HG03097 (cell line): ENCODE measurements around the gene EDEM1.
"Not testable (repeated sequence)": the region's sequence is repeated elsewhere in the genome, so short reads cannot be mapped to it uniquely, and the experiment has no call there.

ENCODE experiments used
- ATAC-seq: cut with Tn5 transposase; IDR thresholded peaks from one replicate; pipeline ENCODE4 v1.9.1; 2021; ENCODE audit not compliant: unreplicated experiment, low FRiP score

The EDEM1 gene

DNA sequence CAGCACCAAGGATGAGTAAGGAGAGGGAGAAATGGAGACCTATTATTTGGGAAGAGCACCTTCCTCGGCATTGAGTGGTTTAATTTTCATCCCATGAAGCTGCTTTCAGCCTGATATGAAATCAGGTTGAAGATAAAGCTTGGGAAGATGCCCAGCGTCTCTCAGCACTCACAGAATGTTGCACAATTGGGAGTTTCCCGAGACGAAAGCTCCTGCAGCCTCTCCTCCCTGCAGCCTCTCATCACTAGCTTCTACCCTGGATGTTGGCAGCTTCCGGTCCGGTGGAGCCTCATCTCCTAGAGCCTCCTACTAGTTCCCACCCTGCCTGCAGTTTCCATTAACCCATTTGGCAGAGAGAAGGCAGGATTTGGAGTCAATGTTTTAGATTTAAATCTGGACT is 40.3 kb downstream of the EDEM1 start:
- no peak for ATAC-seq

DNA sequence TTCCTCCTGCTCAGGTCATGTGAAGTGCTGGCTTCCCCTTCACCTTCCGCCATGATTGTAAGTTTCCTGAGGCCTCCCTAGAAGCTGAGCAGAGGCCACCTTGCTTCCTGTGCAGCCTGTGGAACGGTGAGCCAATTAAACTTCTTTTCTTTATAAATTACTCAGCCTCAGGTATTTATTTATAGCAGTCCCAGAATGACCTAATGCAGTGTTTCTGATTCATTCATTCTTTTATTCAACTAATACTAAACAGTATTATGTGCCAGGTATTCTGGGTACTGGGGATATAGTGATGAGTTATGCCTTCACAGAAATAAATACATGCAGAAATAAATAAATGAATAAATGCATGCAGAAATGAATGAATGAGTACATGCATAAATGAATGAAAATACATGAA is 41.9 kb downstream of the EDEM1 start:
- ATAC-seq: no peak

DNA sequence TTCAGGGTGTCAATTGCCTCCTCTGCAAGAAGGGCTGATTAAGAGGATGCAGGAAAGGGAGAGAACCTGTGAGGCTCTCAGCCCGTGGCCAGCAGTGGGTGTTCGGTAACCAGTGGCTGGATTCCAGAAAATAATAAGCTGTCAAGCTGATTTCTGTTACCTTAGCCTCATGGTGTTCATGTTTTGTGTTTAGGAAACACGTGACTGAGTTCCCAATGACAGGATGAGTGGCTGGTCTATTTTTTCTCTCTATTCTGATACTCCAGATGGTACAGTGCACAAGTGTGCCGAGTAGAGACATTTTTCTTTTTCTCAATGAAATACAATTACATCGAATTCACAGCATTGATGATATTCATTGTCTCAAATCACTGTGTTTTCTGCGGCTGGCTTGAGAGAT is 43.6 kb downstream of the EDEM1 start:
- ATAC-seq: no peak

DNA sequence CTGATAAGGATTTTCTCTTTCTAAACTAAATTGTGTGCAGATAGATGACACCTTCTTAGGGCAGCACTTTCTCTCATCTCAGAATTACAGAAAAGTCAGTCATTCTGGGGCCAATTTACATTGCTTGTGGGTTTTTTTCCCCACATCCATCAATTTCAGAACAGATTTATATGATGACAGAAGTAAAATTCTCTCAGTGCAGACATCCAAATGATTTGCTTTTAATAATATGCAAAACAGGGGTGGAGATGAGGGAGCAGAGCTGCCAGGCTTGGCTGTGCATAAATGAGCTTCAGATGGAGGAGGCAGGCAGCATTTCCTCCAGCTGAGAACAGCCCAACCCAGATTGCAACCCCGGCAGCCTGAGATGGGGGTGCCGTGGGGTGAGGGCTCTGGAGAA is 44.0 kb downstream of the EDEM1 start:
- no peak for ATAC-seq

DNA sequence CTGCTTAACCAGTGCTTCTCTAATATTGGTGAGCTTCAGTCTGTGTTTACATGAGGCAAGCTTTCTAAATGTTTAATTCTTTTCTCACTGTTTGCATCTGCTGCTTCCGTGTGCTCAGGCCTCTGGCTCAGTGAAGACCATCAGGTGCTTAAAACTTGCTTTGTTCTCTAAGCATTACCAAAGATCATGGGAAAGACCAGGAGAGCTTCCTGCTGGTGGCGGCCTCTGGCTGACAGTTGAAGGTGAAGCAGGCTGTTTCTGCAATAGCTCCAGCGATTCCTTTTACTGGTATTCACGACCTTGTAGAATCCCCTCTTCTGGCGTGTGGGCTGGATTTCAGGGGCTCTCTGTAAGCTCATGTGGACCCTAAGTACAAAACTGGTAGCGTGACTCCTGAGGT is 45.1 kb downstream of the EDEM1 start:
- no peak for ATAC-seq

DNA sequence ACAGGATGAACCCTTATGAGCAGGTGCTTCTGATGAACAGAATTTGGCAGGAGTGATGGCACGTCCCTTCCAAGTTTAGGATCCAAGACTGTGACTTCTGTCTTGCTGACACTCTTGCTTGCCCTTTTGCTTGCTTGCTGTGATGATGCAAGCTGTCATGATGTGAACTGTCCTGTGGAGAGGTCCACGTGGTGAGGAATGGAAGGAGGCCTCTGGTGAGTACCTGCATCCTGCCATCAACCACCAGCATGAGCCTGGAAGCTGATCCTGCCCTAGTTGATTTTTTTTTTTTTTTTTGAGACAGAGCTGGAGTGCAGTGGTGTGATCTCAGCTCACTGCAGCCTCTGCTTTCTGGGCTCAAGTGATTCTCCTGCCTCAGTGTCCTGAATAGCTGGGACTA is 45.5 kb downstream of the EDEM1 start:
- ATAC-seq: no peak

DNA sequence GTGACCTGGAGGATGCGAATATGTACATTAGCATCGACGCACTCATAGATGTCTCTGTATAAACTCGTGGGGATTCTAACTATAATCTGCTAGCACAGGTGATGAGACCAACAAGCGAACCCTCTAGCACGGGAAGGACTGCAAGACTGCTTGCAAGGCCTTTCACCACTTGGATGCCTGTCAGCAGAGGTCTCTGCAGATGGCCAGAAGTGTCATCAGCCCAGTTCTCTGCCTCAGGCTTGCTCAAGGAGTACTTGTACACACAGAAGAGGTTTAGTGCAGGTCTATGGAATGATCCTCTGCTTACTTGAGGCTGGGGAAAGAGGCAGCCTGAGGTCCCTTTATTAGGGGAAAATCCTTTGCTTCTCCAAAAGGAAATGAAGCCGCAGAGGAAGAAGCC is 48.1 kb downstream of the EDEM1 start:
- no peak for ATAC-seq

DNA sequence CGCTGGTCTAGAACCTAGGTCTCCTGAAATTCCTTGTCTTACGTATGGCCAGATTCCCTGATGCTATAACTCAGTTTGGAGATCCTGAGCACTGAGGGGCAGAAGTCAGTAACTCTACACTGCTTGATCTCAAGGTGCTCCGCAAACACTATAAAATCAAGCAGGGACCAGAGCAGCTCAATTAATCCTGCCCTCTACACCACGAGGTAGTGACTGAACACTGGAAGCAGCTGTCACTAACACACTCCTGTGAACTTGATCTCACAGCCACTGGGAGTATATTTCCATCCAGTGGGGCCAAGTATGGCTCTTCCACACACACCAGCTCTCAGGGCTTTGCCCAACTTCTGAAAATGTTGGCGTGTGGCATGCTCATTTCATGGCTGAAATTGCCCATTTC is 51.0 kb downstream of the EDEM1 start:
- no peak for ATAC-seq

DNA sequence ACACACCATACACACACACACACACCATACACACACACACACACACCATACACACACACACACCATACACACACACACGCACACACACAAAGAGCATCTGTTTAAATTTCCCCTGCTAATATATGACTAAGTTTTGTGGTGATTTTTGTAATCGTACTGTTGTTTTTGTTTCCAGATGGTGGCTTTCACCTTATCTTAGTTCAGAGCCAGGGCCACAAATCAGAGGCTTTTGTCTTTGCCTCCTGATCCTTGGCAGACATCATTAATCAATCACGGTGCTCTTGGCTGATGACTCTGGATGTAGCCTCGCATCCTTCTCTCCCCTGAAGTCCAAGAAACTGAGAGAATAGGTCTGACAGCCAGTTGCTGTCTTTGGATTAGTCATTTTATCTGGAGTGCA is 52.1 kb downstream of the EDEM1 start:
- no peak for ATAC-seq

DNA sequence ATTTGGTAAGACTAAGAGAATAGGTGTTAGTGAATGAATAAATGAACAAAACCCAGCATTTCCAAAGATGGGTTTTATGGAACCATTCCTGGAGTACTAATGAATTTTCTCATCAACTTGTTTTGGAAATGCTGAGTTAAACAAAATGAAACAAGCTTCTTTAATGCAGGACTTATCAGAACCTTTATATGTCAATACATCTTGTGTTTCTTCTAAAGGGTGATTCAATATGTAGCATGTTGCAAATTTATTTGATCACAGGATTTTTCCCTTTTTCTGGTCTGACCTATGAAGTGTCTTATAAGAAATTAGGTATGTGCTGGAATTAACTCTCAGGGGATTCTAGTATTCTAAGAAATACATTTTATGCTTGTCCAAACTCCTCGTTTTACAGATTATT is 53.2 kb downstream of the EDEM1 start:
- no peak for ATAC-seq

DNA sequence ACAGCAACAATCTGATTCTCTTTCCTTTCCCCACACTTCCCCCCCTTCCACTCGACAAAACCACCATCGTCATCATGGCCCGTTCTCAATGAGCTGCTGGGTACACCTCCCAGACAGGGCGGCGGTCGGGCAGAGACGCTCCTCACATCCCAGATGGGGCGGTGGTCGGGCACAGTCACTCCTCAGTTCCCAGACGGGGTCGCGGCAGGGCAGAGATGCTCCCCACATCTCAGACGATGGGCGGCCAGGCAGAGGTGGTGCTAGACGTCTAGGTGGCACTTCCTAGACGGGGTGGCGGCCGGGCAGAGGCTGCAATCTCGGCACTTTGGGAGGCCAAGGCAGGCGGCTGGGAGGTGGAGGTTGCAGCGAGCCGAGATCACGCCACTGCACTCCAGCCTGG is 55.3 kb downstream of the EDEM1 start:
- not testable (repeated sequence) for ATAC-seq

DNA sequence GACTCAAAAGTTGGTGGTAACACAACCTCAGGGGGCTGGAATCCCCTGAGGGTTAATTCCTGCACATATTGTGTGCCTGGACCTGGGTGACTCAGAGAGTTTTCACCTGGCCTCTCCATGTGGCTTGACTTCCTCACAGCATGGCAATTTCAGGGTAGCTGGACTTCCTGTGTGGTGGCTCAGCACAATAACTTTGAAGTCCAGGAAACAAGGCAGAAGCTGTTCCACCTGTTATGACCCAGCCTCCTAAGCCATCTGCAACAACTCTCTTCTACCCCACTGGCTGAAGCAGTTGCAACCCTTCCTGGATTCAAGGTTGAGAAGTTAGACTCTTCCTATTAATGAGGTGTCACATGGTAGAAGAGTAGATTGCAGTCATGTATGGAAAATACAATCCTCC is 58.4 kb downstream of the EDEM1 start:
- no peak for ATAC-seq

DNA sequence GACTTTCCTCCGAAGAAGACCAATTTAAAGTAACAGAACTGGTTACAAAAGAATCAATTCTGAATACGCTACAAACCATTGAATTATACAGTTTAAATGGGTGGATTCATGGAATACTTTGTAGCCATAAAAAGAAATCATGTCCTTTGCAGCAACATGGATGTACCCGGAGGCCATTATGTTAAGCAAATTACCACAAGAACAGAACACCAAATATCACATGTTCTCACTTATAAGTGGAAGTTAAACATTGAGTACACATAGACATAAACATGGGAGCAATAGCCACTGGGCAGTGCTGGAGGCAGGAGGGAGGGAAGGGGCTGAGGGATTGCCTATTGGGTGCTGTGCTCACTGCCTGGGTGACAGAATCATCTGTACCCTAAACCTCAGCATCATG is 61.3 kb downstream of the EDEM1 start:
- no peak for ATAC-seq

DNA sequence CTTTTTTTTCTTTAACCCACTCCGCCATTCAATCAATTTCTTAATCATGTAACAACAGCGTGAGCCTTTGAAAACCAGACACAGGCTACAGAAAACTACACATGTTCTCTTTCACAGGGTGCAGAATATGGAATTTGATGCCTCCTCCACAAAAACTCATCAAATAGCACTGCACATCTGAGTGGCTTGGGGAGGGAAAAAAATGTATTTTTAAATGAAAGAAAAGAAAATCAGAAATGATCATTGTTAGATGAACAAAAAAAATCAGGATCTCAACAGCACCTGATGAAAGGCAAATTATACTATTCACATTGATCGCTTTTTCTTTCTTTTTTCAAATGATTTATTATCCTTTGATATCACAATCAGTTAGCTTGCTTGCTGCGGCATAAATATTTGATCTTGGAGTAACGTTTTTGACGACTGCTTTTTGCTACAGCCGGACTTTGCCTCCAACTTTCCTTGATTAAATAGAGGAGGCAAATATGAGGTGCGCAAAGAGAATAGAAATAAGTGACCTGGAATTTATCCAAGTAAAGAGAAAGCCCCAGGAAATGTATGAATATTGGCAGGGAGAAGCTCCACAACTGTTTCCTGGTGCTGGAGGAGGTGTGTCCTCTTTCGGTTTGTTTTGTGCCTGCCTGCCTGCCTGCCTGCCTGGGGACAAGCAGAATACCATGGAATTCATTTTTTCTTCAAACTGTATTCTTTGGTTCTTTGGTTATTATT is 63.1 kb downstream of the EDEM1 start:
- ATAC-seq: no peak

DNA sequence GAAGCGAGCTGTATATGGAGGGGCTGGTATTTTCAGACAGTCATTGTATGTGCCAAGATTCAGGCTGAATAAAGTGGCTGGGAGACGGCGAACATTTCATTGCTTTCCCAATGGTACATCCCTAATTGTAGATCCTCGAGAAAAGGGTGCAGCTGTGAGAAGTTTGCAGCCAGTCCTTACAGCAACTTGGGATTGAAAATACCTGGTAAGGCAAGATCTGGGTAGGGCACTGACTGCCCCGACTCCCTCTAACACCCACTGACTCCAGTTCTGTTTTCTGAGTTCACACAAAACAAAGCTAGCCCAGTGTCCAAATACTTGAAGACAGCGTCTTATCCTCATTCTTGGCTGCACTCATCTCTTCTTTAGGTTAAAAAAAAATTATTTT is 63.7 kb downstream of the EDEM1 start:
- ATAC-seq: no peak

DNA sequence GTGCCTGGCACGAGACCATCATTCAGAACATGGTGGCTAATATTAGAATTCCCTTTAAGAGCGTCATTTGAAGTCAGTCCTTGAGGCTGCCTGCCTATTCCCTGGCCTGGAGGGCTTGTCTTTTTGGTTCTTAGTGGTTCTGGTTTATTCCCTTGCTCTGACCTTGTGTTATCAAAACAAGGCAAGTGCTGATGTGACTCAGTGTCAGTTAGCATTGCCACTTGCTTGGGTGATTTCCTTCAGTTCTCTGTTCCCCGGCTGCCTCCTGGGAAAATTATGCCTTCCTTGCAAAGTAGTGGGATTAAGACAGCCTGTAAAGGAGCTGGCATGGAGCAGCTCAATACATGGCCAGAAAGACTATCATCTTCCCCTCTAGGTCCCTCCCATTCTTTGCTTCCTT is 64.6 kb downstream of the EDEM1 start:
- no peak for ATAC-seq

DNA sequence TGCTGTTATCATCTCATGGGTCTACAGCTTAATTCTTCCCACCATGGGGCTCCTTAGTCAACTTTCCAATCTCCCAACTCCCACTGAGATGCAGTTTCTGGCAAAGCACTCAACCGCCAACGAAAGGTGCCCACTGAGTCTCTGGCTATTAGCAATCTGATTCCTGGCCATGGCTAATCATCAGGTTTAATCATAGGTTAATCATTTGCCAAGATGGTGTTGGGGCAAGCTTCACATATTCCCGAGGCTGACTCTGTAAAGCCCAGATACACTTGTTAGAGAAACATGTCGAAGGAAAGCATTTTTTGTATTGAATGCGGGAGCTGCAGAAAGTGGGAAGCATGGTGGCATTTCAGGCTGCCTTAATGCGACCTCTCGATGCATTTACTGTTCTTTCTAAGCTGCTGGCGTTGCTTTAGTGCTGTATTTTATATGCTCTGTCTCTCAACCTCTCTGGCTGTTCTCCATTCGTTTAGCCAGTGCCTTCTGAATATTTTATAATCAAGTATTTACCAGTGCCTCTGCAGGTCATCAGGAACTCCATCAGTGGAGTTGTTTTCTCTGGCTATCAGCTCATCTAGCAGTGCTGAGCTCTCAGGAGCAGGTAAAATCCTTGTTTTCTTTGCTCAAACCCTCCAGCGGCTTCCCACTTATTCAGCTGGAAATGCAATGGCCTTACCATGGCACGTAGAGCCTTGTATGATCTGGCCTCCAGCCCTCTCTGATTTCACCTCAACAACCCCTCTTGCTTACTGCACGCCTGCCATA is 67.0 kb downstream of the EDEM1 start:
- no peak for ATAC-seq

DNA sequence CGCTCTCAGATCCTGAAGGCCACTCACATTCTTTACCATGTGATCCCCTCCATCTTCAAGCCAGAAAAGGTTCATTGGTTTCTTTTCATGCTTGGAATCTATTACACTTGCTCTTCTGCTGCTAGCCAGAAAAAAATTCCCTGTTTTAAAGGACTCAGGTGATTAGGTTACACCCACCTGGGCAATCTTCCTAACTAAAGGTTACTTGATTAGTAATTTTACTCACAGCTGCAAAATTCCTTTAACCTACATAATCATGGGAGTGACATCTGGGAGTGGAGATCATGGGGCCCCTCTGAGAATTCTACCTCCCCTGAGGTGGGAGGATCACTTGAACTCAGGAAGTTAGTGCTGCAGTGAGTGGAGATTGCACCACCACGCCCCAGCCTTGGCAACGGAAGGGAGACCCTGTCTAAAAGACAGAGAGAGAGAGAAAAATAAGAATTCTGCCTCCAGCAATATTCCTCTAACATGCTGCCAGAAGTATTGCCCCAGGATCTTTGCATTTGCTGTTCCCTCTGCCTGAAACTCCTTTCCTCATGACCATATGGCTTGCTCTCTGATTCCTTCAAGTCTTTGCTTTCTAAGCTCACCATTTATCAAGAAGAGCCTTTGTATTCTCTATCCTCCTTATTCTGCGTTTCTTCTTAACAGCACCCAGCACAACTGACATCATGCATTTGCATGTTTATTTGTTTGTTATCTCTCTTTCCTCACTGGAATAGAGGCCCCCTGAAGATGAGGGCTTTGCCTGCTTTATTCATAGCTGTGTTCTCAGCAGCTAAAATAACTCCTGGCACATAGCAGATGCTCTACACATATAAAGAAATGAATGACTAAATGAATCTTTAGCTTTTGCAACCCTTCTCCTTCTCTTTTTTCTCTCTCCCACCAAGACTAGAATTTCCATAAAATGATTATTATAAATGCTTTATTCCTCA is 68.2 kb downstream of the EDEM1 start:
- ATAC-seq: no peak

DNA sequence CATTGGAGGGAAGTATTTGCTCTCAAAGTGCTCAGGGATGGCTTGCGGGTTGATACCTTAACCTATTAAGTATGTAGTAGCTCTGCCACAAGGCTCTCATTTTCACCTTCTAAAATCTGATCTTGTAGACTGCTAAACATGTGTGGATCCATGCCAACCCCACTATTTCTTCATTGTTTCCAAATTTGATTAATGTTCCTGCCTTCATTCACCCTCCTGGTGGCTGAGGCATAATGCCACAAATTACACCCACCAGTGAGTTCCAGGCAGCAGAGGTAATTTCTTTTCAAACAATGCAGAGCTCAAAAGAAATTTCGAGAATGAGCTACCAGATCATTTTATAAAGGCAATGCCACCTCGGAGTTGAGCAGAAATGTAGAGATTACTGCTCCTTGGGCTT is 71.0 kb downstream of the EDEM1 start:
- ATAC-seq: no peak

DNA sequence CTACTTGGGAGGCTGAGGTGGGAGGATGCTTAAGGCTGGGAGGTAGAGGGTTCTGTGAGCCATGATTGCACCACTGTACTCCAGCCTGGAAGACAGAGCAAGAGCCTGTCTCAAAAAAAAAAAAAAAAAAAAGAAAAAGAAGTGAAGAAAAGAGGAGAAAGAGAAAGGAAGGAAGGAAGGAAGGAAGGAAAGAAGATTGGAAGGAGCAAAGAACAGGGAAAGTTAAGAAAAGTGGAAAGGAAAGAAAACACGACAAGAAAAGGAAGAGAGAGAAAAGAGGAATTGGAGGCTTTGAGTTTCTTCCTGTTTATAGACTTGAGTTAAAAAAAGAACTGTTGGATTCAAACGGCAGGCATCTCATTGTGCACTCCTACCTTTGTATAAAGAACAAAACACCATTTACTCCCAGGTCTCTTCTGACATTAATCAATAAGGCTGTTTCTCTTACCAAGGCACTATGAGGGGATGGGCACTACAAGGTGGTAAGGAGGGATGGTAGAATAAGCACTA is 73.5 kb downstream of the EDEM1 start:
- ATAC-seq: no peak

DNA sequence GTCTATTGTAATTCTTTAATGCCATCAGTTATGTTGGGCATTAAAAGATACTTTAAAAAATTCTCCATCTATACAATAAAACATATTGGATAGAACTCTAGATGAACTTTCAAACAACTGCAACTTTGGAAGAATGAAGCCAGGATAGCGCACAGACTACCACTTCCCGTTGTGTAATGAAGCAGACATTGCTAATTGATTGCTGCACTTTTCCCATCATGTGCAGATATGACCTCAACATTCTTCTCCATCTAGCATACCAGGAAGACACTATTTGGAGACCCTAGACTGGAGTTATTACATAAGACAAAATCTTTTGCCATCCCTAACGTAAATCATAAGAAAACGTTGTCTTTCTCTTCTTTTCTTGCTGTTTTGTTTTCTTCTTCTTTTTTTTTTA is 75.0 kb downstream of the EDEM1 start:
- ATAC-seq: no peak
